NCI-H146 treated with DMSO at 0.1 percent for 48 hours (cell line): Measurements from ENCODE around the gene ZFYVE28.

Experiments
- DNase-seq: peaks from one replicate; lab custom pipeline; 2025; ENCODE audit not compliant: unreplicated experiment; lab: John Stamatoyannopoulos, UW

ZFYVE28 gene

GRCh38 chr4:2354760-2355159, 63.7 kb downstream of the ZFYVE28 start:
- DNase-seq = no peak

GRCh38 chr4:2354118-2354517, 64.3 kb downstream of the ZFYVE28 start:
- DNase-seq = no peak

GRCh38 chr4:2353222-2354107, 65.0 kb downstream of the ZFYVE28 start:
- no peak for DNase-seq

GRCh38 chr4:2352729-2353221, 65.7 kb downstream of the ZFYVE28 start:
- no peak for DNase-seq

- no peak for DNase-seq
Observed at GRCh38 chr4:2352171-2352570, 66.3 kb downstream of the ZFYVE28 start.

- no peak for DNase-seq
Observed at GRCh38 chr4:2350982-2351381, 67.5 kb downstream of the ZFYVE28 start.

GRCh38 chr4:2348786-2349185, 69.7 kb downstream of the ZFYVE28 start:
- no peak for DNase-seq

- no peak for DNase-seq
Observed at GRCh38 chr4:2347190-2347589, 71.3 kb downstream of the ZFYVE28 start.

- no peak for DNase-seq
Observed at GRCh38 chr4:2343476-2343875, 75.0 kb downstream of the ZFYVE28 start.

GRCh38 chr4:2341911-2342652, 76.4 kb downstream of the ZFYVE28 start:
- DNase-seq = no peak

- no peak for DNase-seq
Observed at GRCh38 chr4:2341261-2341841, 77.1 kb downstream of the ZFYVE28 start.

- DNase-seq = no peak
Observed at GRCh38 chr4:2340272-2341061, 78.0 kb downstream of the ZFYVE28 start.

- DNase-seq = no peak
Observed at GRCh38 chr4:2339458-2340271, 78.8 kb downstream of the ZFYVE28 start.

- no peak for DNase-seq
Observed at GRCh38 chr4:2338754-2339457, 79.5 kb downstream of the ZFYVE28 start.

GRCh38 chr4:2337896-2338295, 80.5 kb downstream of the ZFYVE28 start:
- DNase-seq = no peak

GRCh38 chr4:2337131-2337723, 81.2 kb downstream of the ZFYVE28 start:
- DNase-seq = no peak

- DNase-seq = no peak
Observed at GRCh38 chr4:2336659-2337058, 81.8 kb downstream of the ZFYVE28 start.

- no peak for DNase-seq
Observed at GRCh38 chr4:2335729-2336101, 82.7 kb downstream of the ZFYVE28 start.
